ENCODE data around the gene TMEM176A.

TMEM176A gene

GRCh38 chr7:150787321-150788281 is 13.0 kb upstream of the TMEM176A start:
- in situ Hi-C loops (cut with HindIII; ENCODE audit: low sequenced_read_pairs) = no loop called here
- DNase-seq (ENCODE audit: low read depth, low spot score) = no peak
- no peak for TF ChIP-seq CTCF (IDR thresholded peaks at IDR 0.05; ENCODE audit: low read depth, low read length)
- no peak overlapping the region for H3K4me3 ChIP-seq (ENCODE audit: low read depth, low read length)

- in situ Hi-C loops (cut with HindIII; ENCODE audit: low sequenced_read_pairs) = no loop called here
Observed at GRCh38 chr7:150788474-150789269, 11.9 kb upstream of the TMEM176A start.

GRCh38 chr7:150790416-150791075 is 10.0 kb upstream of the TMEM176A start:
- no peak for DNase-seq (ENCODE audit: low read depth, low spot score)
- in situ Hi-C loops (cut with HindIII; ENCODE audit: low sequenced_read_pairs) = no loop called here
- H3K4me3 ChIP-seq (ENCODE audit: low read depth, low read length) = no peak overlapping the region
- TF ChIP-seq CTCF (IDR thresholded peaks at IDR 0.05; ENCODE audit: low read depth, low read length) = no peak

More at GRCh38 chr7:150788474-150789269, 11.9 kb upstream of the TMEM176A start:
- no peak for DNase-seq (ENCODE audit: low read depth, low spot score)
- no peak for TF ChIP-seq CTCF (IDR thresholded peaks at IDR 0.05; ENCODE audit: low read depth, low read length)
- H3K4me3 ChIP-seq (ENCODE audit: low read depth, low read length) = no peak overlapping the region

DNA sequence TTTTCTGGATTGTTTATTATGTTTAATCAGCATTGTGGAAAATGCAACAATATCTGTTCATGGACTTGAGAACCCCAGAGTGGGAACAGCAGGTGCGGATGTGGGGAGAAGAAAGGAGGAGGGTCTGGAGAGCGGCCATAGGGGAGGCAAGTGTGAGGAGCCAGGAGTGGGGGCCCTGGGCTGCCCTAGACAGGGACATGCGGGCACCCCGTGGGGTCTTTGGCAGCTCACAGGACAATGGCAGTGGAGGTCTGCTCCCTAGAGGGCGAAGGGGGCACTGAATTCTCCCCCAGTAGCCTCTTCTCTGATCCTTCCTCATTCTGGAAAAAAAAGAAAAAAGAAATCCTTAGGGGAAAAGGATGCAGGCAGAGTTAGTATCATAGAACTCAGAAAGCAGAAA is 9.3 kb upstream of the TMEM176A start:
- in situ Hi-C loops (cut with HindIII; ENCODE audit: low sequenced_read_pairs) = no loop called here
- no peak for DNase-seq (ENCODE audit: low read depth, low spot score)

DNA sequence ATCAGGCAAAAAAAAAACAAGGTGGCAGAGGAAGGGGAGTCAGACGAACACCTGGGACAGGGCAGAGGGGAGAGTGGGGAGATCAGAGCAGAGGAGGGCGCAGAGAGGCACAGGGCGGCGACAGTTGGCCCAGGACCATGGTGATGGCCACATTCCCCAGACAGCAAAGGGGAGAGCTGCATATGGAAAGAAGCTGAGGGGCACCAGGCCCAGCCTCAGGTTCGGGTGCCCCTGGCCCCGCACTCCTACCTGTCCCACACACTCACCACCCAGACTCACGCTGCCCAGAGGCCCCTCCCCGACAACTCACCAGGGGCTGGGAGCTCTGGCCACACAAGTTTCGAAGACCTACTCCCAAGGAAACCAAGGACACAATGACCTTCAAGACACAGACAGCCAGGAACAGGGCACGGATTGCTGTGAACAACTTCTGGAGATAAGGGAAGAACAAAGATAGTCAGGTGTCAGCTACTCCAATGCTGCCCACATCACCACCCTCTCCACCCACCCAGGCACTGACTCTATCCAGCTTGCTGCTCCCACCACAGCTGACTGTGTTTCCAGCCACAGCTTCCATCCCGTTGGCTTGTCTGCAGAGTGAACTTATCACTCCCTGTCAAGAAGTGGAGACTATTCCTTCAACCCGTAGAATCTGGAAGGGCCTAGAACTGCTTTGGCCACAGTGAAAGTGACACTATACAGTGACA is 8.7 kb upstream of the TMEM176A start:
- TF ChIP-seq CTCF (IDR thresholded peaks at IDR 0.05; ENCODE audit: low read depth, low read length) = no peak
- no peak overlapping the region for H3K4me3 ChIP-seq (ENCODE audit: low read depth, low read length)
- in situ Hi-C loops (cut with HindIII; ENCODE audit: low sequenced_read_pairs) = no loop called here
- DNase-seq (ENCODE audit: low read depth, low spot score) = no peak

More for the DNA sequence above, 9.3 kb upstream of the TMEM176A start:
- no peak for TF ChIP-seq CTCF (IDR thresholded peaks at IDR 0.05; ENCODE audit: low read depth, low read length)
- no peak overlapping the region for H3K4me3 ChIP-seq (ENCODE audit: low read depth, low read length)

Data from astrocyte of the spinal cord (primary cell).